ENCODE results near the gene LIFR.

LIFR gene

GRCh38 chr5:38533286-38534155 lies 22.9 kb downstream of the LIFR start:
- H3K27ac ChIP-seq: no peak overlapping the region
- no peaks in the 10 kb centered on the region for H4K20me1 ChIP-seq
- no peak overlapping the region for H3K4me2 ChIP-seq
- no peaks in the 10 kb centered on the region for H3K36me3 ChIP-seq
- peaks cover 0 to 13% (median 0%) of the 10 kb centered on the region in 11 experiments; a peak in 4 of 22 replicates for H3K9me3 ChIP-seq (replicated peaks in 1 of 11)
- peaks cover 0 to 41% (median 0%) of the 10 kb centered on the region in 11 experiments; a peak in 4 of 22 replicates for H3K27me3 ChIP-seq
- H3K4me3 ChIP-seq: no peak overlapping the region
- peaks cover 0 to under 1% (median 0%) of the 10 kb centered on the region in 10 experiments; a peak in 5 of 20 replicates for H3K4me1 ChIP-seq
- no peak overlapping the region for H3K9ac ChIP-seq
- TF ChIP-seq Cebpa-rat (IDR thresholded peaks at IDR 0.05): no peak

GRCh38 chr5:38532165-38532669 lies 24.2 kb downstream of the LIFR start:
- H3K27me3 ChIP-seq: peaks cover 0 to 37% (median 0%) of the 10 kb centered on the region in 11 experiments; a peak in 4 of 22 replicates
- no peak overlapping the region for H3K27ac ChIP-seq
- peaks cover 0 to 14% (median 12%) of the 10 kb centered on the region in 10 experiments; a peak in 17 of 20 replicates for H3K4me1 ChIP-seq
- no peak overlapping the region for H3K9ac ChIP-seq
- no peak overlapping the region for H3K4me3 ChIP-seq
- peaks cover 0 to 13% (median 0%) of the 10 kb centered on the region in 11 experiments; a peak in 4 of 22 replicates for H3K9me3 ChIP-seq (replicated peaks in 1 of 11)
- H3K36me3 ChIP-seq: no peaks in the 10 kb centered on the region
- TF ChIP-seq Cebpa-rat (IDR thresholded peaks at IDR 0.05): no peak
- H4K20me1 ChIP-seq: peaks cover 0 to 3% (median 0%) of the 10 kb centered on the region in 11 experiments; a peak in 1 of 22 replicates
- H3K4me2 ChIP-seq: no peak overlapping the region

GRCh38 chr5:38531518-38531917 lies 24.9 kb downstream of the LIFR start:
- no peak overlapping the region for H3K9ac ChIP-seq
- H3K9me3 ChIP-seq (replicated peaks in 1 of 11): peaks cover 0 to 13% (median 0%) of the 10 kb centered on the region in 11 experiments; a peak in 4 of 22 replicates
- H3K4me1 ChIP-seq: peaks cover 0 to 14% (median 13%) of the 10 kb centered on the region in 10 experiments; a peak in 17 of 20 replicates
- no peak overlapping the region for H3K4me2 ChIP-seq
- peaks cover 0 to 36% (median 0%) of the 10 kb centered on the region in 11 experiments; a peak in 4 of 22 replicates for H3K27me3 ChIP-seq
- H3K27ac ChIP-seq: no peak overlapping the region
- H3K36me3 ChIP-seq: no peaks in the 10 kb centered on the region
- no peak overlapping the region for H3K4me3 ChIP-seq
- TF ChIP-seq Cebpa-rat (IDR thresholded peaks at IDR 0.05): no peak
- H4K20me1 ChIP-seq: peaks cover 0 to 3% (median 0%) of the 10 kb centered on the region in 11 experiments; a peak in 1 of 22 replicates

- peaks cover 0 to 3% (median 0%) of the 10 kb centered on the region in 11 experiments; a peak in 1 of 22 replicates for H4K20me1 ChIP-seq
- peaks cover 0 to 13% (median 0%) of the 10 kb centered on the region in 11 experiments; a peak in 4 of 22 replicates for H3K9me3 ChIP-seq (replicated peaks in 1 of 11)
- no peak for TF ChIP-seq Cebpa-rat (IDR thresholded peaks at IDR 0.05)
- H3K27ac ChIP-seq: no peak overlapping the region
- no peaks in the 10 kb centered on the region for H3K36me3 ChIP-seq
- H3K27me3 ChIP-seq: peaks cover 0 to 42% (median 0%) of the 10 kb centered on the region in 11 experiments; a peak in 4 of 22 replicates
- H3K4me1 ChIP-seq: peaks cover 0 to 14% (median 13%) of the 10 kb centered on the region in 10 experiments; a peak in 17 of 20 replicates
- no peak overlapping the region for H3K9ac ChIP-seq
- no peak overlapping the region for H3K4me3 ChIP-seq
- H3K4me2 ChIP-seq: no peak overlapping the region
Measured at GRCh38 chr5:38529955-38530646, 26.3 kb downstream of the LIFR start.

GRCh38 chr5:38528162-38528703 lies 28.2 kb downstream of the LIFR start:
- peaks cover 0 to 41% (median 0%) of the 10 kb centered on the region in 11 experiments; a peak in 4 of 22 replicates for H3K27me3 ChIP-seq
- H3K4me3 ChIP-seq: no peak overlapping the region
- H4K20me1 ChIP-seq: peaks cover 0 to 3% (median 0%) of the 10 kb centered on the region in 11 experiments; a peak in 1 of 22 replicates
- H3K9me3 ChIP-seq (replicated peaks in 1 of 11): peaks cover 0 to 13% (median 0%) of the 10 kb centered on the region in 11 experiments; a peak in 4 of 22 replicates
- peaks cover 0 to 14% (median 13%) of the 10 kb centered on the region in 10 experiments; a peak in 17 of 20 replicates for H3K4me1 ChIP-seq
- TF ChIP-seq Cebpa-rat (IDR thresholded peaks at IDR 0.05): no peak
- H3K4me2 ChIP-seq: peak overlapping the region in 9 of 11 experiments; percentile 43 to 70 (median 55); a peak in 18 of 22 replicates
- H3K9ac ChIP-seq: no peak overlapping the region
- no peak overlapping the region for H3K27ac ChIP-seq
- H3K36me3 ChIP-seq: no peaks in the 10 kb centered on the region

- H3K36me3 ChIP-seq: no peaks in the 10 kb centered on the region
- no peak overlapping the region for H3K4me3 ChIP-seq
- peaks cover 0 to 13% (median 0%) of the 10 kb centered on the region in 11 experiments; a peak in 4 of 22 replicates for H3K9me3 ChIP-seq (replicated peaks in 1 of 11)
- peak overlapping the region in 9 of 11 experiments; percentile 43 to 70 (median 55); a peak in 17 of 22 replicates for H3K4me2 ChIP-seq
- no peak overlapping the region; a peak in 1 of 22 replicates for H3K27ac ChIP-seq
- H3K9ac ChIP-seq: no peak overlapping the region
- H3K4me1 ChIP-seq: peaks cover 0 to 14% (median 13%) of the 10 kb centered on the region in 10 experiments; a peak in 17 of 20 replicates
- H3K27me3 ChIP-seq: peaks cover 0 to 33% (median 0%) of the 10 kb centered on the region in 11 experiments; a peak in 4 of 22 replicates
- no peak for TF ChIP-seq Cebpa-rat (IDR thresholded peaks at IDR 0.05)
- peaks cover 0 to 3% (median 0%) of the 10 kb centered on the region in 11 experiments; a peak in 1 of 22 replicates for H4K20me1 ChIP-seq
Measured at GRCh38 chr5:38527475-38527874, 29.0 kb downstream of the LIFR start.

GRCh38 chr5:38524022-38524421 lies 32.4 kb downstream of the LIFR start:
- peaks cover 0 to 32% (median 0%) of the 10 kb centered on the region in 11 experiments; a peak in 4 of 22 replicates for H3K27me3 ChIP-seq
- H3K27ac ChIP-seq: no peak overlapping the region
- H4K20me1 ChIP-seq: peaks cover 0 to 3% (median 0%) of the 10 kb centered on the region in 11 experiments; a peak in 1 of 22 replicates
- no peak overlapping the region for H3K4me2 ChIP-seq
- peaks cover 0 to 14% (median 13%) of the 10 kb centered on the region in 10 experiments; a peak in 17 of 20 replicates for H3K4me1 ChIP-seq
- H3K9ac ChIP-seq: no peak overlapping the region
- TF ChIP-seq Cebpa-rat (IDR thresholded peaks at IDR 0.05): no peak
- no peaks in the 10 kb centered on the region for H3K36me3 ChIP-seq
- H3K4me3 ChIP-seq: no peak overlapping the region
- peaks cover 0 to 30% (median 0%) of the 10 kb centered on the region in 11 experiments; a peak in 7 of 22 replicates for H3K9me3 ChIP-seq (replicated peaks in 1 of 11)

GRCh38 chr5:38519476-38519875 lies 37.0 kb downstream of the LIFR start:
- H3K9me3 ChIP-seq (replicated peaks in 1 of 11): peaks cover 0 to 47% (median 0%) of the 10 kb centered on the region in 11 experiments; a peak in 8 of 22 replicates
- no peak for TF ChIP-seq Cebpa-rat (IDR thresholded peaks at IDR 0.05)
- H4K20me1 ChIP-seq: no peaks in the 10 kb centered on the region
- H3K36me3 ChIP-seq: no peaks in the 10 kb centered on the region
- no peak overlapping the region for H3K27ac ChIP-seq
- no peaks in the 10 kb centered on the region for H3K4me1 ChIP-seq
- peaks cover 0 to 20% (median 0%) of the 10 kb centered on the region in 11 experiments; a peak in 4 of 22 replicates for H3K27me3 ChIP-seq
- H3K9ac ChIP-seq: no peak overlapping the region
- no peak overlapping the region for H3K4me3 ChIP-seq
- no peak overlapping the region for H3K4me2 ChIP-seq

Measured in BLaER1 treated with 17β-estradiol and CSF1 and Interleukin-3, amounts not matched to agents 10 nM and 100 nM (cell line).